ENCODE data around the gene BIN1.

Gene BIN1

GRCh38 chr2:127051116-127052056, 55.6 kb downstream of the BIN1 start:
- no peak overlapping the region for H3K4me3 ChIP-seq (ENCODE audit: low read length)
- no peak overlapping the region for H3K4me2 ChIP-seq (ENCODE audit: low read depth, low read length)
- no peaks in the 10 kb centered on the region for H3K27me3 ChIP-seq (replicated peaks; ENCODE audit: insufficient read depth, low read length)
- H3K9me3 ChIP-seq (replicated peaks; ENCODE audit: insufficient read depth, low read length) = no peaks in the 10 kb centered on the region
- no peaks in the 10 kb centered on the region for H3K9me2 ChIP-seq (replicated peaks; ENCODE audit: insufficient read depth, low read length)
- DNase-seq = no peak
- H3K4me1 ChIP-seq (ENCODE audit: low read length) = no peaks in the 10 kb centered on the region
- H4K20me1 ChIP-seq (ENCODE audit: insufficient read depth, low read length) = no peaks in the 10 kb centered on the region
- H3K79me2 ChIP-seq (ENCODE audit: low read length) = no peaks in the 10 kb centered on the region
- H3K27ac ChIP-seq (ENCODE audit: low read length) = no peak overlapping the region
- H2AFZ ChIP-seq (ENCODE audit: low read length) = no peak overlapping the region
- no peaks in the 10 kb centered on the region for H3F3A ChIP-seq (ENCODE audit: insufficient read depth, low read length)
- H3K36me3 ChIP-seq (replicated peaks; ENCODE audit: insufficient read depth, low read length) = no peaks in the 10 kb centered on the region
- TF ChIP-seq EZH2 (optimal IDR thresholded peaks at IDR 0.05; ENCODE audit: low read depth, low read length) (no peak), EZH2phosphoT487 (IDR thresholded peaks at IDR 0.05; ENCODE audit: low read length) (no peak), CTCF (IDR thresholded peaks at IDR 0.05; ENCODE audit: low read length) (no peak)
- H3K9ac ChIP-seq (ENCODE audit: low read length) = no peak overlapping the region

- Histone ChIP-seq H3K4me2 (ENCODE audit: low read depth, low read length) (no peak overlapping the region), H4K20me1 (ENCODE audit: insufficient read depth, low read length) (no peaks in the 10 kb centered on the region), H3K4me3 (ENCODE audit: low read length) (no peak overlapping the region), H3K9me3 (replicated peaks; ENCODE audit: insufficient read depth, low read length) (no peaks in the 10 kb centered on the region), H3K9me2 (replicated peaks; ENCODE audit: insufficient read depth, low read length) (no peaks in the 10 kb centered on the region), H3F3A (ENCODE audit: insufficient read depth, low read length) (no peaks in the 10 kb centered on the region), H2AFZ (ENCODE audit: low read length) (no peak overlapping the region), H3K9ac (ENCODE audit: low read length) (no peak overlapping the region), H3K4me1 (ENCODE audit: low read length) (no peaks in the 10 kb centered on the region), H3K36me3 (replicated peaks; ENCODE audit: insufficient read depth, low read length) (no peaks in the 10 kb centered on the region), H3K27me3 (replicated peaks; ENCODE audit: insufficient read depth, low read length) (no peaks in the 10 kb centered on the region), H3K27ac (ENCODE audit: low read length) (no peak overlapping the region), H3K79me2 (ENCODE audit: low read length) (no peaks in the 10 kb centered on the region)
- DNase-seq = no peak
- TF ChIP-seq CTCF (IDR thresholded peaks at IDR 0.05; ENCODE audit: low read length) = no peak
- no peak for TF ChIP-seq EZH2 (optimal IDR thresholded peaks at IDR 0.05; ENCODE audit: low read depth, low read length)
- no peak for TF ChIP-seq EZH2phosphoT487 (IDR thresholded peaks at IDR 0.05; ENCODE audit: low read length)
Observed at GRCh38 chr2:127050803-127051115, 56.2 kb downstream of the BIN1 start.

- no peaks in the 10 kb centered on the region for H3K9me2 ChIP-seq (replicated peaks; ENCODE audit: insufficient read depth, low read length)
- DNase-seq = peak; percentile 33
- no peak overlapping the region for H3K4me3 ChIP-seq (ENCODE audit: low read length)
- H3K27me3 ChIP-seq (replicated peaks; ENCODE audit: insufficient read depth, low read length) = no peaks in the 10 kb centered on the region
- TF ChIP-seq CTCF (IDR thresholded peaks at IDR 0.05; ENCODE audit: low read length) = peak; percentile 91
- no peak for TF ChIP-seq EZH2phosphoT487 (IDR thresholded peaks at IDR 0.05; ENCODE audit: low read length)
- TF ChIP-seq EZH2 (optimal IDR thresholded peaks at IDR 0.05; ENCODE audit: low read depth, low read length) = no peak
- no peak overlapping the region for H3K9ac ChIP-seq (ENCODE audit: low read length)
- no peak overlapping the region for H3K27ac ChIP-seq (ENCODE audit: low read length)
- H3F3A ChIP-seq (ENCODE audit: insufficient read depth, low read length) = no peaks in the 10 kb centered on the region
- H3K4me1 ChIP-seq (ENCODE audit: low read length) = no peaks in the 10 kb centered on the region
- H3K9me3 ChIP-seq (replicated peaks; ENCODE audit: insufficient read depth, low read length) = no peaks in the 10 kb centered on the region
- no peaks in the 10 kb centered on the region for H3K79me2 ChIP-seq (ENCODE audit: low read length)
- H4K20me1 ChIP-seq (ENCODE audit: insufficient read depth, low read length) = no peaks in the 10 kb centered on the region
- peak overlapping the region; percentile 49; the same call in 1 of the 2 replicates for H3K4me2 ChIP-seq (ENCODE audit: low read depth, low read length)
- peak overlapping the region; percentile 91 for H2AFZ ChIP-seq (ENCODE audit: low read length)
- no peaks in the 10 kb centered on the region for H3K36me3 ChIP-seq (replicated peaks; ENCODE audit: insufficient read depth, low read length)
Observed at GRCh38 chr2:127049927-127050802, 56.8 kb downstream of the BIN1 start.
